Measurements from ENCODE around the gene HLA-DMA. TPM values are rescaled to one million over a fixed set of nuclear protein-coding genes. Genes with fewer than 3 reads are reported as not detected.

The HLA-DMA gene
- total and polyA plus RNA-seq, 3 donors from 2014 or later, result 10.1 to 54.5 (median 19.8) TPM

DNA sequence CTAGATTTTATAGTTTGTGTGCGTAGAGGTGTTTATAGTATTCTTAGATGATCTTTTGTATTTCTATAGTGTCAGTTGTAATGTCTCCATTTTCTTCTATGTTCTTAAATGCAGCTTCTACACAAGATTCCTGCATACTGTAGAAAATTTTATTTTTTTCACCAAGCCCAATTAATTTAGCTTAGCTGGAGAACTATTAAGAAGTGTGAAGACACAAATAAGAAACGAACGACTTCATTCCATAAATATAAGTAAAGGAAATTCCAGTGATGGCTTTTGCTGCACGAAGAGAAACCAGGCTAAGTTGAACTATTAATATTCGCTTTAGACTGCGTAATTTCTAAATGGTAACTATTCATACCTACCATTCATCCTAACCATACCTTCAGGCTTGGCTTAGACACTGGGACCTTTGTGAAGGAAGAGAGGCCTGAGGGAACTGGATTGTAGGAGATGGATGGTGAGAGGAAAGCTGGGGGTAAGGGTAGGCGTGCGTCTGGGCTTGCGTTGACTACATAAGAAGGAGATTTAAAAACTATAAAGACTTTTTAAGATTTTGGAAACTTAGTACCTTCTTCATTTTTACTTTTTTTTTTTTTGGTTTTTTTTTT is 40.6 kb upstream of the HLA-DMA start:
- DNase-seq, result no peak
- TF ChIP-seq, protein P1, sequence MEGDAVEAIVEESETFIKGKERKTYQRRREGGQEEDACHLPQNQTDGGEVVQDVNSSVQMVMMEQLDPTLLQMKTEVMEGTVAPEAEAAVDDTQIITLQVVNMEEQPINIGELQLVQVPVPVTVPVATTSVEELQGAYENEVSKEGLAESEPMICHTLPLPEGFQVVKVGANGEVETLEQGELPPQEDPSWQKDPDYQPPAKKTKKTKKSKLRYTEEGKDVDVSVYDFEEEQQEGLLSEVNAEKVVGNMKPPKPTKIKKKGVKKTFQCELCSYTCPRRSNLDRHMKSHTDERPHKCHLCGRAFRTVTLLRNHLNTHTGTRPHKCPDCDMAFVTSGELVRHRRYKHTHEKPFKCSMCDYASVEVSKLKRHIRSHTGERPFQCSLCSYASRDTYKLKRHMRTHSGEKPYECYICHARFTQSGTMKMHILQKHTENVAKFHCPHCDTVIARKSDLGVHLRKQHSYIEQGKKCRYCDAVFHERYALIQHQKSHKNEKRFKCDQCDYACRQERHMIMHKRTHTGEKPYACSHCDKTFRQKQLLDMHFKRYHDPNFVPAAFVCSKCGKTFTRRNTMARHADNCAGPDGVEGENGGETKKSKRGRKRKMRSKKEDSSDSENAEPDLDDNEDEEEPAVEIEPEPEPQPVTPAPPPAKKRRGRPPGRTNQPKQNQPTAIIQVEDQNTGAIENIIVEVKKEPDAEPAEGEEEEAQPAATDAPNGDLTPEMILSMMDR (IDR thresholded peaks at IDR 0.05), result no peak
- TF ChIP-seq POLR2A (IDR thresholded peaks at IDR 0.05), result no peak
- intact Hi-C loops (cut with DNase I; ENCODE audit: low total_unique reads), result no loop called here
- WGBS, 2 donors, result 78 to 80% methylated on average over 9 of the region's 9 CpGs
- no peaks in the 10 kb centered on the region for H3K27me3 ChIP-seq
- no peaks in the 10 kb centered on the region for H3K4me1 ChIP-seq
- H3K4me3 ChIP-seq, result no peak overlapping the region
- H3K36me3 ChIP-seq (ENCODE audit: low read depth, missing control alignments), result no peaks in the 10 kb centered on the region
- no peak overlapping the region for H3K27ac ChIP-seq
- no peaks in the 10 kb centered on the region for H3K9me3 ChIP-seq

DNA sequence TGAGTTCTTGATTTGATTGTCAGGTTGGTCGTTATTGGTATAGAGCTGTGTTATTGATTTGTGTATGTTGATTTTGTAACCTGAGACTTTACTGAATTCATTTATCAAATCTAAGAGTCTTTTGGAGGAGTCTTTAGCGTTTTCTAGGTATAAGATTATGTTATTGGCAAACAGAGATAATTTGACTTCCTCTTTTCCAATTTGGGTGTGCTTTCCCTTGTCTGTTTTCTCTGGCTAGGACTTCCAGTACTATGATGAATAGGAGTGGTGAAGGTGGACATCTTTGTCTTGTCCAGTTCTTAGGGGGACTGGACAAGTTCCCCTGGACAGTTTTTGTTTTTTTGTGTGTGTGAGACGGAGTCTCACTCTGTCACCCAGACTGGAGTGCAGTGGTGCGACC is 39.1 kb upstream of the HLA-DMA start:
- 77 to 88% methylated on average over 4 of the region's 4 CpGs for WGBS, 2 donors
- no peaks in the 10 kb centered on the region for H3K4me1 ChIP-seq
- no peaks in the 10 kb centered on the region for H3K9me3 ChIP-seq
- intact Hi-C loops (cut with DNase I; ENCODE audit: low total_unique reads), result no loop called here
- no peak overlapping the region for H3K4me3 ChIP-seq
- TF ChIP-seq POLR2A (IDR thresholded peaks at IDR 0.05), result no peak
- TF ChIP-seq, protein P1 (IDR thresholded peaks at IDR 0.05), result no peak
- DNase-seq, result no peak
- no peaks in the 10 kb centered on the region for H3K27me3 ChIP-seq
- no peak overlapping the region for H3K27ac ChIP-seq
- H3K36me3 ChIP-seq (ENCODE audit: low read depth, missing control alignments), result no peaks in the 10 kb centered on the region

DNA sequence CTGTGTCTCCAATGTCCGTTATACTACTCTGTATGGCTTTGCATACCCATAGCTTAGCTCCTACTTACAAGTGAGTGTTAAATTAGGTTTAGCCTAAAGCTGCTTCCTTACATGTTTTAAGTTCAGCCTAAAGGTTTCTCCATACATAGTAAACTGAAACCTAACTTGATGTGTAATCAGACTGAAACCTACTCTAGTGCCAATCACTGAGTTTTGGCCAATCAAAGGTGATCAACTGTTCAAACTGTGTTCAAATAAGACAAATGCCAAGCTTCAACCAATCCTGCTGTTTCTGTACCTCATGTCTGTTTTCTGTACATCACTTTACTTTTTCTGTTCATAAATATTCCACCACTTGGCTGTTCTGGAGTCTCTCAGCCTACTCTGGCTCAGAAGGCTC is 36.5 kb upstream of the HLA-DMA start:
- Histone ChIP-seq H3K27me3 (no peaks in the 10 kb centered on the region), H3K9me3 (no peaks in the 10 kb centered on the region), H3K4me3 (no peak overlapping the region), H3K36me3 (ENCODE audit: low read depth, missing control alignments) (no peaks in the 10 kb centered on the region), H3K27ac (no peak overlapping the region), H3K4me1 (no peaks in the 10 kb centered on the region)
- no peak for DNase-seq
- TF ChIP-seq, protein P1 (IDR thresholded peaks at IDR 0.05), result no peak
- no peak for TF ChIP-seq POLR2A (IDR thresholded peaks at IDR 0.05)
- intact Hi-C loops (cut with DNase I; ENCODE audit: low total_unique reads), result loop anchor here (10.0 kb wide), 2 partner anchors 55 to 105 kb away; no protein-coding TSS in a partner anchor
- WGBS, 2 donors, result 88% methylated on average over 1 of the region's 1 CpG

DNA sequence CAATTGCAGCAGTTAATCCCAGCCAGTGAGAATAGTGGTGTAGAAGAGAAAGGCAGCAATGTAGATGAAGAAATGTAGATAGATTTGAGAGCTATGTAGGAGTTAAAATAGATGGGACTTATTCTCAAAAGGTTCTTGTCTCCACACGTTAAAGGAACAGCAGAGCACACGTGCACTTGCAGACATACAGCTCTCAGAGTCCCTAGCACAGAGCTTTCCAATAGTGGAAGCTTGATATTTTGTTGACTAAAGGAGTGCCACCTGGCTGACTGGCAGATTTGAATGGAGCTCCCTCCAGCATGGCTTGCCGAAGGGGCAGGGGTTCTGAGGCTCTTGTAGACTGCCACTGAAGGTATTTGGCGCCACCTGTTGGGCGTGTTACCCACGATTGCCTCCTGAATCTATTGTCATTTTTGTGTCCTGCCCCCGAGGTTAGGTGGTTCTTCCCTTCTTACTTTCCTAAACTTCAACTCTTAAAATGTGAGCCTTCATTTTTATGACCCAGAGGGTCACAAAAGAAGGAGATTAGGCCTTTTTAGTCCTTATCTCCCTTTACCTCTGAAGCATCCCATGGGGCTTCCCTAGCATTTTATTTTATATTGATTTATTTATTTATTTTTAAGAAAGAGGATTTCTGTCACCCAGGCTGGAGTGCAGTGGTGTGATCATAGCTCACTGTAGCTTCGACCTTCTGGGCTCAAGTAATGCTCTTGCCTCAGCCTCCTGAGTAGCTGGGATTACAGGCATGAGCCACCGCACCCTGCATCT is 31.9 kb upstream of the HLA-DMA start:
- H3K27ac ChIP-seq, result no peak overlapping the region
- WGBS, 2 donors, result 23 to 27% methylated on average over 9 of the region's 9 CpGs

More for the DNA sequence above, 31.9 kb upstream of the HLA-DMA start:
- no peak overlapping the region for H3K4me3 ChIP-seq
- no peaks in the 10 kb centered on the region for H3K36me3 ChIP-seq (ENCODE audit: low read depth, missing control alignments)
- intact Hi-C loops (cut with DNase I; ENCODE audit: low total_unique reads), result loop anchor here (10.0 kb wide), 2 partner anchors 50 to 100 kb away; no protein-coding TSS in a partner anchor
- H3K9me3 ChIP-seq, result no peaks in the 10 kb centered on the region
- no peaks in the 10 kb centered on the region for H3K4me1 ChIP-seq
- TF ChIP-seq, protein P1 (IDR thresholded peaks at IDR 0.05), result peak; percentile 65 to 78 (median 69)
- TF ChIP-seq POLR2A (IDR thresholded peaks at IDR 0.05), result no peak
- DNase-seq, result peak; percentile 96
- no peaks in the 10 kb centered on the region for H3K27me3 ChIP-seq
